Iris pigment epithelial cell (primary cell): ENCODE results near the gene SLC31A1.
A peak's percentile ranks its signal among the peaks of the same experiment; 100 is the strongest.

Source experiments
- DNase-seq: peaks from one replicate; pipeline ENCODE4 v3.0.0-alpha.2; 2011; ENCODE audit warnings: low read depth

Gene SLC31A1

DNA sequence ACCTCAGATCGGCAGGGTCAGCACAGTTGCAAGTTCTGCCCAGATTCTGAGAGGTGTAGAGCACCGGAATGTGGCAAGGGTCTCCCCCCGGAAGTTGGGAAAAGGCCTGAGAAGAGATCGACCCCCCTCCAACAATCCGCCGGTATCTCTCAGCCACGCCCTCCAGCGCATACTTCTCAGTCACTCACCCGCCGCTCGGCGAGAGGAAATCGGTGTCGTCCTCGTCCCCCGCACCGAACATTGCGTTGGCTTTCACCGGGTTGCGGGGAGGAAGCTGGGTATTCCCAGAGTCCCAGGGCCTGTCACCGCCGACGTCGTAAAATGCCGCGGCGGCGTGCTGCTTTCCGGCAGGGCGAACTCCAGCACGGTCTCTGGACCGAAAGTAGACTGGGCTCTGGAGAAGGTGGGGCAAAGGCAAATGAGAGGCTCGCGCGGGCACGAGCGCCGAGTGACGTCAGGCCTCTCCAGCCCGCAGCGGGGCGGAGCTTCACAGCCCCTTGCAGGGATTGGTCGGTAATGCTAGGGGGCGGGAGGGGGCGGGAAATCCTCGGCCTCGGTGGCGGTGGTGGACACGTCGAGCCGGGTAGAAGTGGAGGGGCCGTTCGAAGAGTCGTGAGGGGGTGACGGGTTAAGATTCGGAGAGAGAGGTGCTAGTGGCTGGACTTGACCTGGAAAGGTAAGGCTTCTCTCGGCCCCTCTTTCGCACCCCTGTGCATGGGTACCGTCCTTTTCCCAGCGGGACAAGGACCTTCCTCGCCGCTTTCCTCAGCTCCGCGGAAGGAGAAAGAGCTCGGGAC lies at the start of gene SLC31A1, which contains the start of gene FKBP15:
SLC31A1 (plus strand) TSS at position 542 of the 797 bp plus-strand sequence. CDS start 34,605 bp downstream, outside the sequence.
FKBP15 (minus strand) TSS at position 275 of the 797 bp plus-strand sequence; CDS start at position 241, 34 bp downstream.
- peak; percentile 99 for DNase-seq

DNA sequence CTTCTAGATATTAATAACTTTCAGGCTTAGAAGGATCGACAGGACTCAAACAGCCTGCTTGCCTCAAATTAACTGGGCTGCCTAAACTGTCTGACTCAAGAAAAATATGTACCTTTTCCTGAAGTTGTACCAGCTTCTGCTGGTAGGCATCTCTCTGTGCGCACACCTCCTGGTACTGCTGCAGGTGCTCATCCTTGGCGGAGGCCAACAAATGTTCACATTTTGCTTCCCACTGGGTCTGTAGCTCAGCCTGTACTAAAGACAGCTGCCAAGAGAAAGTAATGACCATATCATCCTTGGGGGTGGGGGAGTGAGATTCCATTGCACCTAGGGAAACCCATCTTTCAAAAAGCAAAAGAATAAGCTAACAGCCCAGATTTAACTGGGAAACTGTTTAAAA lies 48.0 kb upstream of the SLC31A1 start:
- DNase-seq: no peak

DNA sequence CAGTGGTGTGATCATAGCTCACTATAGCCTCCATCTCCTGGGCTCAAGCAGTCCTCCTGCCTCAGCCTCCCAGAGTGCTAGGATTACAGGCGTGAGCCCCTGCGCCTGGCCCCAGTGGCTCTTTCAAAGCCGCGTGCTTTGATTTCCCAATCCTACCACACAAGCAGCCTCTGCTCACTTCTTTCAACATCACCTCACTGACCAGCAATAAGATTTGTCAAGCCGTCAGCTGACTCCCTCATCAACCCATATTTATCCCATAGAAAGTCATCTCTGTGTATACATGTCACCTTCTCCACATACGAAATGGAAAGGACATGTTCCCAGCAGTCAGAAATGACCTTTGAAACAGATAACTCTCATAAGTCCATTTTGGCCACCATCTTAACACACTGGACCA lies 44.5 kb upstream of the SLC31A1 start:
- DNase-seq: no peak

DNA sequence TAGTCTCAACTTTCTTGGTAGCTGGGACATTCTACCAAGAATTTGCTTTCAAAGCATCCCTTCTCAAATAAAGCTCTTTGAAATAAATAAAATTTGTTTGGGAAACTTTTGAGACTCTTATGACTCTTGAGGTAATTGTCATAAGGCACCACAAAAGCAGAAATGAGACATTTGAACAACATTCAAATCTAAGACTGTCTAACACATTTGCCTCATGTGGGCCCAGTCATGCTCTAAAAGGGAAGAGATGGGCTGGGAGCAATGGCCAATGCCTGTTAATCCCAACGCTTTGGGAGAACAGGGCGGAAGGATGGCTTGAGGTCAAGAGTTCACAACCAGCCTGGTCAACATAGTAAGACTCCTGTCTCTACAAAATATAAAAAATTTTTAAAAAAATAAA lies 44.1 kb upstream of the SLC31A1 start:
- no peak for DNase-seq

DNA sequence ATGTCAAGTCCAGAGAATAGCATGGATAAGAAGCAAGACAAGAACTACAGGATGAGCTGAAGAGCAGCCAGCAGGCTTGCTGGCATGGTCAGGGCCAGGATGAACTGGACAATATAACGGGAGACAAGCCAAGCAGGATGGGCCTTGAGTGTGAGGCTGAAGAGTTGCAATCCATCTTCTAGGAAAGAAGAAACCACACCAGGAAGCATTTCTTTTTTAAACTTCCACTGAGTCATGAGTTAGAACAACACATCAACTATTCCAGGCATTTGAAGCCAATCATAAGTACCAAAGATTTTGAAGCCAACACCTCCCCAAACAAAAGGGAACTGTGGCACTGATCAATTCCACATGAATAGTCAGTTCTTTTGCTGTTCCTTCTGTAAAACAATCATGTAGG lies 43.3 kb upstream of the SLC31A1 start:
- DNase-seq: peak; percentile 61

DNA sequence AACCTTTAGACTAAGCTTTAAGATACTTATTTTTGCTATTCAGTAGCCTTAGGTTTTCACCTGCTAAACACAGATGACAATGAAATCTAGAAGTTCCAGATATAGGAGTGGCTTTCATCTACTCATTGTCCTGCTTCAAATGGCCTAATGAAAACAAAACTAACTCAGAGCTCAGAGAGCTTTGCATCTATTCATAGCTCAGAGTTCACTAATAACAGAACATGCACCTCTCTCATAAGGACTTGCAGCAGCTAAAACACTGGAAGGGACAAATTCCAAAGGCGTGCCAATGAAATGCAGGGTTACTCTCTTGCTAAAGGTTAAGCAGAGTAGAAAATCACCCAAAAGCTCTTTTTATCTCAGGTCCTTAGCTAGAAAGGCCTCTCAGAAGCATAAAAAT lies 41.5 kb upstream of the SLC31A1 start:
- DNase-seq: no peak

DNA sequence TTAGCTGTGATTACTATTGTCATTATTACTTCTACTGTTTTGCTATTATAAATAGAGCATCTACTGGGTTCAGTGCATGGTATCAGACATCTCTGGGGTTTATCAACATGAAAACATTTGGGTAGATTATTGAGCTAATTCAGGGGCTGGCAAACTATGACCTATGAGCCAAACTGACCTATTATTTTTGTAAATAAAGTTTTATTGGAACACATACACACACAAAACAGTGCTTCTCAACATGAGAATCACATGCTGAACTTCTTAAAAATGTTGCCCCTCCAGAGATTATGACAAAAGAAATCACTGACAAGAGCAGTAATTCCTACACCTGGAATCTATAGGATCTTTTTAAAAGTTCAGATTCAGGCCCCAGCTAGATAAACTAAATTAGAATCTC lies 40.2 kb upstream of the SLC31A1 start:
- DNase-seq: no peak

DNA sequence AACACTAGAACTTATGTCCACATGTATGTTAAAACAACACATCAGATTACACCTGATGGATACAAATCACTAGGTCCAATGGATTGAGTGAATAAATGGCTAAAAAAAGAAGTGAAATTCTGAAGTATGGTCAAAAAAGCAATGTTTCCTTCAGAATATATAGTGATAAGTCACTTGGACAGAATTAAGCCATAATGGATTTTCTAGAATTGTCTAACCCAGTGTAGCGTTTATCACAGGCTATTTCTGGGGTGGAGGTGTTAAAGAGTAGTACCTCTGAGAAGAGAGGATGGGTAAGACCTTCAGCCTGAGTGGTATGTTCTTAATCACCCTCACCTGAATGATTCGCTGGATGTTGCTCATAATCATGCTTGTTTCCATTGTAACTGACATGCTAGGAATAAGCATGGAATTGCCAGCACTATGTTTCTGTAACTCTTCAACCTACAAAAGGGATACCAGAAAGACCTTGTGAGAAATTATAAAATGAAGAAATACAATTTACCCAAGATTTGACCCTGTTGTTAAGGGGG lies 37.3 kb upstream of the SLC31A1 start:
- DNase-seq: no peak

DNA sequence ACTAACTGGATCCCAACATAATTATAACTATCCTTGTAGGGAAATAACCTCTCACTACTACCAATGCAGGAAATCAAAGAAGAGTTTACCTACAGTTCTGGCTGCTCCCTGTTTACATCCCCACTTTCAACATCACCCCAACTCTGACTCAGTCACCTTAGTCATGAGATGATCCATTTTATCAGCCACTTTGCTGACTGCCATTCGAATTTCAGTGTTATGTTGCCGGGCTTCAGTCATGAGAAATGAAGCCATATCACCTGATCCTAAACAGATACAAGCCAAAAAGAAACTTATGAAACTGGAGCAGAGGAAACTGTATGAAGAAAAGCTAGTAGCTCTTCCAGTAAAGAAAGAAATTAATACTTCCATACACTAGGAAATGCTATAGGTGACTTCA lies 36.8 kb upstream of the SLC31A1 start:
- peak; percentile 78 for DNase-seq

DNA sequence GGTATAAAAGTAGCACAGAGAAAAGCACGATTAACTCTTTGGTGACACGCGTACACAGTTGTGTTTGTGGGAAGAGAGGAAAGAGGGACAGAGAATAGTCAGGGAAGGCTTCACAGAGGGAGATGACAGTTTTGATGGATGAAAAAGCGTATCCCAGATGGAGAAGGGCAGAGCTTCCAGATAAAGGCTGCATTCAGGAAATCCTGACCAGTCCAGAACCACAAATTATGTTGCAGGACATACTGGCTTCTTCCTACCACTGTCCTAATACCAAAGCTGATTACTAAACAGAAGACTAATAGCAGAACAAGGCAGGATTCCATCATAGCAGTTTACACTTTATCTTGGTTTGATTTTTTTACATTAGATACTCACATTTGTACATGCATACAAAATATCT lies 36.1 kb upstream of the SLC31A1 start:
- DNase-seq: no peak

DNA sequence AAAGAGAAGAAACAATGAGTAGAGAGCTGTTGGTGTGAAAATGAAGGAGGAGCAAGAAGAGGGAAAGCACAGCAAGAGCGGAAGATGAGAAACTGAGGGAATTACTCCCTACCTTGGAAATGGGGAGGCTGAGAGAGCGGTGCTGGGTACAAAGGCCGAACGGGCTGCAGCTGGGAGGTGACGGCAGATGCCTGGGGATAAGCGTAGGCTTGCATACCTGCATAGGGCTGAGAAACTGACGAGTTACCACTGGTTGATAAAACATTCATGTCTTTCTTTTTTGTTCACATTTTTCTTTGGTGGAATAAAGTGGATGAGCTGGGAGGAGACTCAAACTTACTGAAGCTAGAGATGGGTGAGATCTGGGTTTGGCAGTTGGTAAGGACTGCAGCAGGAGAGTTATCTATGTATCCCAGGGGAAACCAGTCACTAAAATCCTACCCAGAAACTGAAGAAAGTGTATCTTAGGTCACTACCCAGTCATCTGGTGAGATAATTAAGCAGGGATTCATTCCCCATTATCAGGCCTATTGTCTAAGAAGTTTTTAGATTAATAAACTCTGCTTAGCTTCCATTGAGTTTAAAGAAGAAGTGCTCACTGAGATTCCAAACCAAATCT lies 35.1 kb upstream of the SLC31A1 start:
- DNase-seq: no peak

DNA sequence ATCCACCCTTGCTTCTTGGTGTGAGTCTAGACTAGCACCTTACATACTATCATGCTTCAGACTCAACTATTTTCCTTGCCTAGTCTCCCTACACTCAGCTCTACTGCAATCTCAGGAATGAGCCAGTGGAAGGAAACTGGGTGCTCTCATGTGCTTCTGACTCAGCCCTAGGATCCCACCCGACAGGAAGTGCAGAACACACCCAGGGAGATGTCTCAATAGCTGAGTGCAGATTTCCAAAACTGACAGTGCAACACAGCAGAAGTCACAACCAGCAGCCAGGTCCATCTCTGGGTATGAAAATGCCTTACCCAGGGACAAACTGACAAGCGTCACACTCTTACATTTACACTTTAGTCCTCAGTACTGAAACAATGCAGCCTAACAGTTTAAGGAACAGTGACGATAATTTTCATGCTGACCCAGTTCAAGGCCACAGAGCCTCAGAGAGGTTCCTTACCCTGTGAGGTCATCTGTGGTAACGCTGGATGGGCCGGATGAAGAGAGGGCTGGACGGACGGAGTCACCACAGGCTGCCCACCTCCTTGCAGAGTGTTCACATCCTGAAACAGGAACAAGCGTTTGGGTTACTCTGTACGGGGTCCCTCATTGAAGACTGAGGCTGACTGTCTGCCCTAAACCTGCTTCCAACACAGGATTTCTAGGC lies 33.3 kb upstream of the SLC31A1 start:
- DNase-seq: peak; percentile 99

DNA sequence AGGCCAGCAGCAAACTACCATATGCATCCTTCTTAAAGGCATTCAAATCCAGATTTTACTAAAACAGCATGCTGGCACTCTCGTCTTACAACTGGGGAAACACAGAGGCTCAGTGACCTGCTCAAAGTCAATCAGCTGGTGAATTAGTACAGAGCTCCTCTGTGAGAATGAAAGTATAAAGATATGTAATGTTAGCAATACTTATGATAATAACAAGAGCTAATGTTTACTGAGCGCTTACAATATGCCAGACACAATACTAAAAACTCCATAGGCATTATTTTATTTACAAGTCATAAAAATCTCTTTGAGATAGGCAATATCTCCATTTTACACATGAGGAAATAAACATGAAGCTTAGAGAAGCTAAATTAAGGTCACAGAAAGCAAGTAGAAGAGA lies 28.9 kb upstream of the SLC31A1 start:
- DNase-seq: no peak

DNA sequence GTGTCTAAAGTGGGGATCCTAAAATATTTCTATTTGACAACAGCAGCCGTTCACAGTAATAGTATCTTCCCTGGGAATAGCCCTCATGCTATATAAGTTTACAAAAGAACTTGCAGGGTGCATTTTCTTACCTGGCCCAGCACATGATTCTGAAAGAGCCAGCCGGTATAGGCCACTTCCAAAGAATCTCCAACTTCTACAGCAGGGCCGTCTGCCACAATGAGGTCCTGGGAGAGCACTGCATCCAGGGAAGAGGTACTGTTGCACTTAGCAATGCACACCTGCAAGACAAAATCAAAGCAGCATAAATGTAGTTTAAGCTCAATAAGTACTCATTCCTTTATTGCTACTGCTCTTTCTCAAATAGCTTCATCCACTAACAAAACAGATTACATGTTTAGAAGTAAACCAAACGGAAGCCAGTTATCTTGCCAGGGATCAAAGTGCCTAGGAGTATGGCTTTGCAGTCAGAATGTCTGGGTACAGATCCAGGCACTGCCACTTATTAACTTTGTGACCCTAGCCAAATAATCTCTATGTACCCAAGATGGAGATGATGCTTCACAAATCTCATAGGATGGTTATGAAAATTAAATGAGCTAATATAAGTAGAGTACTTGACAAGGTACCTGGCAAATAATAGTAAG lies 21.5 kb upstream of the SLC31A1 start:
- DNase-seq: no peak

DNA sequence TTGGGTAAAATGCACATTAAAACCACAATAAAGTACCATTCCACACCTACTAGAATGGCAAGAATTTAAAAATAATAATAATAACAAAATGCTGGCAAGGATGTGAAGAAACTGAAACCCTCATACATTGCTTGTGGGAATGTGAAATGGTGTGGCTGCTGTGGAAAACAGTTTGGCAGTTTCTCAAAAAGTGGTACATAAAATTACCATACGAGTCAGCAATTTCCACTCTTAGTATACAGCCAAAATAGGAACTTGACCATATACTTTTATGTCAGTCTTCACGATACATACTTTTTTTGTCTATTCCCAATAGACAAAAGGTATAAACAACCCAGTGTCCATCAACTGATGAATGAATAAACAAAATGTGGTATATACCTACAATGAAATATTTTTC lies 15.9 kb upstream of the SLC31A1 start:
- DNase-seq: no peak

DNA sequence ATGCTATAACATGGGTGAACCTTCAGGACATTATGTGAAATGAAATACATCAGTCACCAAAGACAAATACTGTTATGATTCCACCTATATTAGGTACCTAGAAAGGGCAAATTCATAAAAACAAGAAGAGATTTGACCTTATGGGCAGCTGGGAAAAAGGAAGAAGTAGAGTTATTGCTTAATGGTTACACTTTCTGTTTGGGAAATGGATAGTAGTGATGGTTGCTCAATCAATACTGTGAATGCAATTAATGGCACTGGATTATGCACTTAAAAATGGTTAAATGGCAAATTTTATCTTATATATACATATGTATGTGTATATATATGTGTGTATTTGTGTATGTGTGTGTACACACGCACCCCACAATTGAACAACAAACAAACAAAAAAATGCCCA lies 15.5 kb upstream of the SLC31A1 start:
- no peak for DNase-seq

DNA sequence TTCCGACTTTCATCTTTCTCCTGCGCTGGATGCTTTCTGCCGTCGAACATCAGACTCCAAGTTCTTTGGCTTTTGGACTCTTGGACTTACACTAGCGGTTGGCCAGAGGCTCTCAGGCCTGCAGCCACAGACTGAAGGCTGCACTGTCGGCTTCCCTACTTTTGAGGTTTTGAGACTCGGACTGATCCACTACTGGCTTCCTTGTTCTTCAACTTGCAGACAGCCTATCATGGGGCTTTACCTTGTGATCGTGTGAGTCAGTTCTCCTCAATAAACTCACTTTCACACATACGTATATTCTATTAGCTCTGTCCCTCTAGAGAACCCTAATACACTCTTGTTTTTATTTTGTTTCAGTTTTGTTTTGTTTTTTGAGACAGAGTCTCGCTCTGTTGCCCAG lies 10.5 kb upstream of the SLC31A1 start:
- no peak for DNase-seq

DNA sequence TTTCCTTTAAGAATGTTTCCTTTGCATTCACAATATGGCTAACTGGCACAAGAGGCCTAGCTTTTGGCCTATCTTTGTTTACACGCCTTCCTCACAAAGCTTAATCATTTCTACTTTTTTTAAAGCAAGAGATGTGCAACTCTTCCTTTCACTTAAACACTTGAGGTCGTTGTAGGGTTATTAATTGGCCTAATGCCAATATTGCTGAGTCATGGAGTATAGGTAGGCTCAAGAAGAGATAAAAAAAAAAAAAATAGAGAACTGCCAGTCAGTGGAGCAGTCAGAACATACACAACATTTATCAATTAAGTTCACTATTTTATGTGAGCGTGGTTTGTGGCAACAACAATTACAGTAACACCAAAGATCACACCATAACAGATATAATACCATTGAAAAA lies 6.2 kb upstream of the SLC31A1 start:
- peak; percentile 92 for DNase-seq

DNA sequence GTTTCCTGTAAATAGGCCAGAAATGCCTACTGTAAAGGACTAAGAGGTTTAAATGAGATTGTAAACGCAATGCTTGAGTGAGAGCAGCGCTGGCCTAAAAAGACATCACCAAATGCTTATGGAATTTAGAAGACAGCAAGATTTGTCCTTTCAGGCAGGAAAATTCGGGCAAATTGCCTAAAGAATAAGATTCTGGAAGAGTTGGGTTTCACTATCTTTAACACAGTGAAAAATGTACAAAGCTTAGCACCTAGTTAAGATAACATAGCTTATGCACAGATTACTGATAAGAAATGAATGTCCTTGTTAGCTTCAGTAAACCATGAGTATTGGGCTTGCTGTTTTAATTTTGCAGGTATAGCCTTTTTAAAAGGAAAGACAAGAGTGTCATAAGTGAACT lies 4.9 kb upstream of the SLC31A1 start:
- DNase-seq: no peak

DNA sequence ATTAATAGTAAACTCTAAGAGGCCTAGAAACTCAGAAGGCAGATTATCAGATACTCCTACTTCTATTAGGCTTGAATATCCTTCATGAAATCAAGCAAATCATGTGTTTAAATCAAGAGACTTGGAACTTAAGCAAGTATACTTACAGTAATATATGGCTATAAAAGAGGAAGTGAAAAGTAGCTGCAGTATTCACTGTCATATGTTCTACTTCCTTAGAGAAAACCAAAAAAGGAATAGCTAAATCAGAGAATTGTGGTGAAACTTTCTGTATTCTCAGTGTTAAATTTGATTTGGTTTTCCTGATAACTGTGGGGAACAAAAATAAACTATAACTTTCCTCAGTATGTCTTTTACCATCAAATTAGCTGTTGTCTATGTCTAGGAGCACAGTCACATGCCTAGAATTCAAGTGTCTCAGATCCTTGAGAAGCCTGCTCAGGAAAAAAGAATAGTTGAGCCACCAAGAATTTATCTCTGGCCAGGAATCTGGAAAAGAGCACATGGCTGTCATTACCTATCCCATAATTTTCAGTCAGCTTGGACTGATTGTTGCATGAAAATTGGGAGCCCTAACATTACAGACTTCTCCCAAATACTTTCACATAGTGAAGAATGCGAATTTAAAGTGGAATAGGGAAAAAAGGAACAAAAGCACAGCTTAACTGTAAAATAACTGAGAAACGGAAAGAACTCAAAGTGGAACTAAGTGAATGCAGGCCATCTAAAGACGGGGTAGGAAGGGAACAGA lies 2.0 kb upstream of the SLC31A1 start:
- DNase-seq: no peak

DNA sequence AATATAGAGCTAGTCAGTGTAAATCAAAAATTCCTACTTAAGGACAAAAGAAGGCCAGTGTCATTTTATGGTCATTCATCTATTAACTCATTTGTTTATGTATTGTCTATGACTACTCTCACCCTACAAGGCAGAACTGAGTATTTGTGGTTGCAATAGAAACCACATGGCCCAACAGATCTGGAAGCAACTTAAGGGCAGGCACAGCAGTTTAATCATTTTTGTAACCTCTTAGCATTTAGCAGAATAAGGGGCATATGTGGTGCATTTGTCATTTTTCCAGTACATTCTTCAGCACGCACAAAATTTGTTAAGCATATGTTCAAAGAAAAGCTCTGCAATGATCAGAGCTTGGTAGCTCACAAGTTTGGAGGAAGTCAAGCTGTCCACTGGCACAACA lies 1.4 kb upstream of the SLC31A1 start:
- DNase-seq: peak; percentile 86
